ENCODE data around the gene CFAP97D2.

CFAP97D2 gene

DNA sequence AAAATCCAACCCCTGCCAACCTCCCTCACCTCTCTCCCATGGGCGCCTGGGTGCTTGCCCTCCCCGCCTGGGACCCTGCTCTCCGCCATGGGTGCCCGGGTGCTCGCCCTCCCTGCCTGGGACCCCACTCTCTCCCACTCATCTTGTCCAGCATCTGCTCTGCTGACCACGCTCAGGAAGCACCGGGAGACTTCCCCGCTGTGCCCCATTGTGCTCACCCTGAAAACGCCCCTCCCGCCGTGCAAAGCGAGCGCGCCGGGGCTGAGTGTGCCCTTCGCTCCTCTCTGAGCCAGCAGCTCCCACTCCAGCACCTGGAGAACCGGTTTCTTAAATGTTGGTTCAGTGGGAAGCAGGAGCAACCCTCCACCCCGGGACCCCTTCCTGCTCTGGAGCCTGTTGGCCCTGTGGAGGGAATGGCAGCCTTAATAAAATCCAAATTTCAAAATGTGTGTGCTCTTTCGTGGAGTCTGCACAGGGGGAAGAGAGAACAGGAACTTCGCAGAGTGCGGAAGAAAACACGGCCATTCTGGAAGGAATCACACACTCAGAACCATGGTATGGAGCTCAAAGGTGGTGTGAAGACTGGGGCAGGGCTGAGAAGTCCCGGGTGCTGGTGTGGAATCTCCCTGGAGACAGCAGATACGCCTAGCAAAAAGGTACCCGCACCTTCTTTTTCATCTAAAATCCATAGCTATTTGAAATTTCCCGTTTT lies 32.5 kb downstream of the CFAP97D2 start:
- TF ChIP-seq, protein P1, sequence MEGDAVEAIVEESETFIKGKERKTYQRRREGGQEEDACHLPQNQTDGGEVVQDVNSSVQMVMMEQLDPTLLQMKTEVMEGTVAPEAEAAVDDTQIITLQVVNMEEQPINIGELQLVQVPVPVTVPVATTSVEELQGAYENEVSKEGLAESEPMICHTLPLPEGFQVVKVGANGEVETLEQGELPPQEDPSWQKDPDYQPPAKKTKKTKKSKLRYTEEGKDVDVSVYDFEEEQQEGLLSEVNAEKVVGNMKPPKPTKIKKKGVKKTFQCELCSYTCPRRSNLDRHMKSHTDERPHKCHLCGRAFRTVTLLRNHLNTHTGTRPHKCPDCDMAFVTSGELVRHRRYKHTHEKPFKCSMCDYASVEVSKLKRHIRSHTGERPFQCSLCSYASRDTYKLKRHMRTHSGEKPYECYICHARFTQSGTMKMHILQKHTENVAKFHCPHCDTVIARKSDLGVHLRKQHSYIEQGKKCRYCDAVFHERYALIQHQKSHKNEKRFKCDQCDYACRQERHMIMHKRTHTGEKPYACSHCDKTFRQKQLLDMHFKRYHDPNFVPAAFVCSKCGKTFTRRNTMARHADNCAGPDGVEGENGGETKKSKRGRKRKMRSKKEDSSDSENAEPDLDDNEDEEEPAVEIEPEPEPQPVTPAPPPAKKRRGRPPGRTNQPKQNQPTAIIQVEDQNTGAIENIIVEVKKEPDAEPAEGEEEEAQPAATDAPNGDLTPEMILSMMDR (IDR thresholded peaks at IDR 0.05; ENCODE audit: low read depth, low read length) = no peak
- in situ Hi-C loops (cut with HindIII; ENCODE audit: low sequenced_read_pairs) = no loop called here
- H3K4me3 ChIP-seq (ENCODE audit: low read depth, low read length) = no peak overlapping the region
- no peak for DNase-seq (ENCODE audit: low read depth, low spot score)

DNA sequence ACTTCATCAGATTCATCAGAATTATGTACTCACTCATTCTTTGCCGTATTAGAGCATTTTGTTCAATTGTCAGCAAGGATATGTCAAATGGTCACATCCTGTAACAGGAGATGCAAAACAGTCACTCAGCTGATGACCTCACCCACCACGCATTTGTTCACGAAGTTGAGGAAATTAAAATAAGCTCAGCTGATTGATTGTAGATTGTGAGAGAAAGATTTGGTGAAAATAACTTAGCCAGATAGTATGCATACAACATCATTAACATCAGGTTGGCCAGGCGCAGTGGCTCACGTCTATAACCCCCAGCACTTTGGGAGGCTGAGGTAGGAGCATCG lies 33.1 kb downstream of the CFAP97D2 start:
- peak; percentile 45 for DNase-seq (ENCODE audit: low read depth, low spot score)
- H3K4me3 ChIP-seq (ENCODE audit: low read depth, low read length) = no peak overlapping the region
- in situ Hi-C loops (cut with HindIII; ENCODE audit: low sequenced_read_pairs) = no loop called here
- TF ChIP-seq, protein P1 (IDR thresholded peaks at IDR 0.05; ENCODE audit: low read depth, low read length) = no peak

DNA sequence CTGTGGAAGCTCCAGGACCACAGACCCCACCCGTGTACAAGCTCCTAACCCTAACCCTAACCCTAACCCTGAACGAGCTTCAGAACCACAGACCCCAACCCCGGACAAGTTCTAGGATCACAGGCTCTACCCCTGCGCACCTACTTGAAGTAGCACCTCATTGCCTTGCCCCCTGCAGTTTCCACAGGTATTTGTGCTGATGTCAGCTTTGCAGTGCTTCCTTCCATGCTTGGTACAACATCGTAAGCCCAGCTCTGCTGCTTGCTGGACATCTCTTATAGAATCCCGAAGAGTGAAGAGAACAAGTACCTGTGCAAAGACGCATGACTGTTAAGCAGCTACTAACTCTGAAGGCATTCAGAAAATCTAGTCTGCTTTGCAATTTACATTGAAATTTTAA lies 34.9 kb downstream of the CFAP97D2 start:
- DNase-seq (ENCODE audit: low read depth, low spot score) = no peak
- in situ Hi-C loops (cut with HindIII; ENCODE audit: low sequenced_read_pairs) = no loop called here
- no peak overlapping the region for H3K4me3 ChIP-seq (ENCODE audit: low read depth, low read length)
- TF ChIP-seq, protein P1 (IDR thresholded peaks at IDR 0.05; ENCODE audit: low read depth, low read length) = no peak

DNA sequence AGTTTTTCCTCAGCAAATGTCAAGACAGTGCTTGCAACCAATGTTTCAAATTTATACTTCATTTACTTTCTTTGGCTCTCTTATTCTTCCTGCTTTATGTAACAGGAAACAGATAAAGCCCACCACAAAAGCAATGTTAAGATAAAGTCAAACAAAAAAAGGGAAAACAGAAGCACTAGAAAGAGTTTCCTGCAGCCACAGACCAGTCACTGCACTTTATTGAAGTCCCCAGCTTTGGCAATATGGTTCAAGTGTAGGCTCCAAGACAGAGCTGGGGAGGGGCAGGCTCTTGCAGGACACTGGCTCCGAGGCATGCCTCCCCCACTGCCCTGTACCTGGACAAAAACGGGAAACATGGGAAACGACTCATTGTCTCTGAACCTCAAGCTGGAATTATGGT lies 40.3 kb downstream of the CFAP97D2 start:
- TF ChIP-seq, protein P1 (IDR thresholded peaks at IDR 0.05; ENCODE audit: low read depth, low read length) = no peak
- H3K4me3 ChIP-seq (ENCODE audit: low read depth, low read length) = no peak overlapping the region
- no peak for DNase-seq (ENCODE audit: low read depth, low spot score)
- in situ Hi-C loops (cut with HindIII; ENCODE audit: low sequenced_read_pairs) = no loop called here

DNA sequence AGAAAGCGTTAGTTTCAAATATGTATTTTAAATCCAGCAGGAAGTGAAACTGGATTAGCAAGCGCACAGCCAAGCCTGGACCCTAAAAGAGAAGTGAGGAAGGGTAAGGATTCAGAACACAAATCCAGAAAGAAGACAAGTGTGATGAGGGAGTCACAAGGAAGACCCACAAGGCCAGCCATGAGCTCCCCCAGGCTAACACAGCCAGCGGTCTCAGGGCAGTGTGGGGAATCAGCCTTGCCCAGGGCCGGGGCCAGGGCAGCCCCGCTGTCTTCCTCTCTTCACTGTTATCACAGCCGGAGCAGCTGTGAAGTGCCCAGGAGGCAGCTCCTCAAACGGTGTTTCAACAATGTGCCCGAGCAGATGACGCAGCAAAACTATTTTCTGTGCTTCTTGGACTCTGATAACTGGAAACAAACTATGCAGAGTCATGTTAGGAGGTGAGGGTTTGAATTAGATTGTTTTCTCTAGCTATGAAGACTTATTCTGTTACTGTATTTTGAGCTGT lies 43.5 kb downstream of the CFAP97D2 start:
- H3K4me3 ChIP-seq (ENCODE audit: low read depth, low read length) = no peak overlapping the region
- TF ChIP-seq, protein P1 (IDR thresholded peaks at IDR 0.05; ENCODE audit: low read depth, low read length) = no peak
- DNase-seq (ENCODE audit: low read depth, low spot score) = no peak
- in situ Hi-C loops (cut with HindIII; ENCODE audit: low sequenced_read_pairs) = no loop called here

DNA sequence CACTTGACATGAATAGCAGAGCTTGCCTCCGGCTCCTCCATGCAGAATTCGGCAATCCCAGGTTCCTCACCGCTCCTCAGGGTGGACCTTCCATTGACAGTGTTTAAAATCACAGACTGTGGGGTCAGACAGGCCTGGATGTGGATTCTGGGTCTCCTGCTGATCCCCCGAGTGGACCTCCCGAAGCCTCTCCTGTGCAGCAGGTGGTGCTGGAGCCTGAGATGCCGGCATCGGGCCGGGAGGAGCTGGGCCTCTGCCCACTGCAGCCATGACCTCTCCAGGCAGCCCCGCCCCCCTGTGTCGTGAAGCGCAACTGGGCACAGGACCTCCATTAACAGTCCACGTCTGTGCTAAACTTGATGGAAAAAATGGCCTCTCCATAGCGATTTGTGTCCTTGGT lies 45.1 kb downstream of the CFAP97D2 start:
- in situ Hi-C loops (cut with HindIII; ENCODE audit: low sequenced_read_pairs) = no loop called here
- no peak for DNase-seq (ENCODE audit: low read depth, low spot score)
- TF ChIP-seq, protein P1 (IDR thresholded peaks at IDR 0.05; ENCODE audit: low read depth, low read length) = no peak
- no peak overlapping the region for H3K4me3 ChIP-seq (ENCODE audit: low read depth, low read length)
